ENCODE data around the gene RBMS3.

- no peak for TF ChIP-seq POLR2A (IDR thresholded peaks at IDR 0.05)
- TF ChIP-seq CTCF (IDR thresholded peaks at IDR 0.05): no peak
These were observed 413.9 kb downstream of the RBMS3 start for GRCh38 chr3:29694783-29695182.

Measured in thyroid gland (tissue), 4 donors.